ENCODE data around the gene CTLA4. TPM values are rescaled to one million over a fixed set of nuclear protein-coding genes. Genes with fewer than 3 reads are reported as not detected.

The CTLA4 gene
- total and polyA plus RNA-seq, 2 experiments from 2014 or later, result not detected

DNA sequence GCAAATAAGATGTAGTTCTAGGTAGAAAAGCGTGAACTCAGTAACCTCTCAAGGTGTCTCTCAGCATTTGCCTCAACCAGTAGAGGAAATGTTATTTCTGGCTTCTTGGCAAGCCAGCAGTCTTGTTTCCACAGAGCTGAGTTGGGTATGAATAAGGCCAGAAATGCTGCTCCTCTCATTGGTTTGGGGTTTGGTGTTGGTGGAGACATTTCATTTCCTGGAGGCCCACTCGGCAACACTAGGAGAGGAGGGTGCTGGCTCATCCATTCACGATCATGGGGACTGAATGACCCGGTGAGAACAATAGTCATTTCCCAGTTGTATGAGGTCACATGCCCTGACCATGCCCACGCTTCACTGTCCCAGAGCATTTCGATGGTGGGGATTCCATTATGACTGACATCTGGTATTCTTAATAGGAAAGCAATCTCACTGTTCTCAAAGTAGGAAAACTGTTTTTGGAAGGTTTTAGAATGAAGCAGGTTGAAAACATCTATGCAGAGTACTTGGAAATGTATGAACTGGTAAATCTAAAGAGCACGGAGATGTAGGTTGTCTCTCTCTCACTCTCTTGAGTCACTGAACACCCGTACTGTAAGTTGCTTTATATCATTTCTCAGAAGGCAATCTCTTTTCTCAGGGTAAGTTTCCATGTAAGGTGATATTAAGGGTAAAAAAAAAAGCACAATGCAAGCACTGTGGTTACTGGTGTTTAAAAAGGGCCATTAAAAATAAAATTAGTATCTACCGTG, 37.1 kb upstream of the CTLA4 start:
- TF ChIP-seq EZH2 (IDR thresholded peaks at IDR 0.05; ENCODE audit: insufficient read depth, poor library complexity, severe bottlenecking) (no peak), EZH2phosphoT487 (IDR thresholded peaks at IDR 0.05; ENCODE audit: insufficient read depth, low read depth) (no peak)
- Histone ChIP-seq H3F3A (ENCODE audit: insufficient read depth) (no peaks in the 10 kb centered on the region), H3K27me3 (replicated peaks; ENCODE audit: insufficient read depth) (no peaks in the 10 kb centered on the region), H3K4me3 (no peak overlapping the region), H3K79me2 (ENCODE audit: insufficient read depth) (no peaks in the 10 kb centered on the region), H3K36me3 (ENCODE audit: low read depth) (no peaks in the 10 kb centered on the region), H3K27ac (no peak overlapping the region), H2AFZ (no peak overlapping the region), H3K4me2 (ENCODE audit: unreplicated experiment) (no peak overlapping the region), H3K9me2 (ENCODE audit: insufficient read depth) (no peaks in the 10 kb centered on the region), H4K20me1 (ENCODE audit: insufficient read depth) (no peaks in the 10 kb centered on the region), H3K4me1 (ENCODE audit: insufficient read depth) (no peaks in the 10 kb centered on the region), H3K9me3 (ENCODE audit: low read depth) (no peaks in the 10 kb centered on the region), H3K9ac (no peak overlapping the region)
- WGBS, 2 experiments (ENCODE audit: low coverage in 1 of 2, low lambda C conversion rate in 2 of 2, missing lambda C conversion rate in 2 of 2), result 82 to 83% methylated on average over 9 of the region's 9 CpGs
- in situ Hi-C loops (cut with MboI), result no loop called here
- DNase-seq, result no peak

DNA sequence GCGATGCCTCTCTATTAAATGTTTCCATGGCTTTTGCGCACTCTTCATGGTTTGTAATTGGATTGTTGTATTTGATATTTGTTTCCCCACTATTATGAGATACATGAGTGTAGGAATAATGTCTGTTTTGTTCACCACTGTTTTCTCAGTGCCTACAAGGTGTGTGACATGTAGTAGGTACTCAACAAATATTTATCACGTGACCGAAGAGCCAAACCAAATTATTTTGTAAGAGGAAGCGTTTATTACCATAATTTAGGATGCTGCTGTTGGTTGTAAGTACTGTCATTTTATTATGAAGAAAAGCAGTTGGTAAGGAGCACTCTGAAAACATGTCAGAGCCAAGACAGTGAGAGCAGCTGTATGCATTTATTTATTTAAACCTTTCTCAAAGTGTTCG, 32.2 kb upstream of the CTLA4 start:
- TF ChIP-seq EZH2phosphoT487 (IDR thresholded peaks at IDR 0.05; ENCODE audit: insufficient read depth, low read depth), result no peak
- TF ChIP-seq EZH2 (IDR thresholded peaks at IDR 0.05; ENCODE audit: insufficient read depth, poor library complexity, severe bottlenecking), result no peak
- Histone ChIP-seq H3K79me2 (ENCODE audit: insufficient read depth) (no peaks in the 10 kb centered on the region), H3K9ac (no peak overlapping the region), H2AFZ (no peak overlapping the region), H3K9me2 (ENCODE audit: insufficient read depth) (no peaks in the 10 kb centered on the region), H3K4me1 (ENCODE audit: insufficient read depth) (no peaks in the 10 kb centered on the region), H3F3A (ENCODE audit: insufficient read depth) (no peaks in the 10 kb centered on the region), H3K4me3 (no peak overlapping the region), H3K36me3 (ENCODE audit: low read depth) (no peaks in the 10 kb centered on the region), H3K9me3 (ENCODE audit: low read depth) (no peaks in the 10 kb centered on the region), H4K20me1 (ENCODE audit: insufficient read depth) (no peaks in the 10 kb centered on the region), H3K4me2 (ENCODE audit: unreplicated experiment) (no peak overlapping the region), H3K27ac (no peak overlapping the region), H3K27me3 (replicated peaks; ENCODE audit: insufficient read depth) (no peaks in the 10 kb centered on the region; the same call in 1 of the 2 replicates)
- in situ Hi-C loops (cut with MboI), result no loop called here
- no peak for DNase-seq
- WGBS, 2 experiments (ENCODE audit: low coverage in 1 of 2, low lambda C conversion rate in 2 of 2, missing lambda C conversion rate in 2 of 2), result 81 to 82% methylated on average over 6 of the region's 6 CpGs

- Histone ChIP-seq H3K9me2 (ENCODE audit: insufficient read depth) (no peaks in the 10 kb centered on the region), H3K9me3 (ENCODE audit: low read depth) (no peaks in the 10 kb centered on the region), H3F3A (ENCODE audit: insufficient read depth) (no peaks in the 10 kb centered on the region), H3K27me3 (replicated peaks; ENCODE audit: insufficient read depth) (no peaks in the 10 kb centered on the region; the same call in 1 of the 2 replicates), H3K27ac (no peak overlapping the region), H3K36me3 (ENCODE audit: low read depth) (no peaks in the 10 kb centered on the region), H3K4me3 (no peak overlapping the region), H3K9ac (no peak overlapping the region), H4K20me1 (ENCODE audit: insufficient read depth) (no peaks in the 10 kb centered on the region), H3K4me1 (ENCODE audit: insufficient read depth) (no peaks in the 10 kb centered on the region), H2AFZ (no peak overlapping the region), H3K4me2 (ENCODE audit: unreplicated experiment) (no peak overlapping the region), H3K79me2 (ENCODE audit: insufficient read depth) (no peaks in the 10 kb centered on the region)
- DNase-seq, result no peak
- 78 to 82% methylated on average over 19 of the region's 19 CpGs for WGBS, 2 experiments (ENCODE audit: low coverage in 1 of 2, low lambda C conversion rate in 2 of 2, missing lambda C conversion rate in 2 of 2)
- in situ Hi-C loops (cut with MboI), result no loop called here
- TF ChIP-seq EZH2phosphoT487 (IDR thresholded peaks at IDR 0.05; ENCODE audit: insufficient read depth, low read depth) (no peak), EZH2 (IDR thresholded peaks at IDR 0.05; ENCODE audit: insufficient read depth, poor library complexity, severe bottlenecking) (no peak)
Measured at GRCh38 chr2:203835892-203836800, 31.4 kb upstream of the CTLA4 start.

GRCh38 chr2:203840655-203841205, 26.8 kb upstream of the CTLA4 start:
- Histone ChIP-seq H3K27me3 (replicated peaks; ENCODE audit: insufficient read depth) (no peaks in the 10 kb centered on the region; the same call in 1 of the 2 replicates), H3K9ac (no peak overlapping the region), H3K9me2 (ENCODE audit: insufficient read depth) (no peaks in the 10 kb centered on the region), H3F3A (ENCODE audit: insufficient read depth) (no peaks in the 10 kb centered on the region), H3K27ac (no peak overlapping the region), H2AFZ (no peak overlapping the region), H4K20me1 (ENCODE audit: insufficient read depth) (no peaks in the 10 kb centered on the region), H3K9me3 (ENCODE audit: low read depth) (no peaks in the 10 kb centered on the region), H3K4me2 (ENCODE audit: unreplicated experiment) (no peak overlapping the region), H3K4me1 (ENCODE audit: insufficient read depth) (no peaks in the 10 kb centered on the region), H3K36me3 (ENCODE audit: low read depth) (no peaks in the 10 kb centered on the region), H3K4me3 (no peak overlapping the region), H3K79me2 (ENCODE audit: insufficient read depth) (no peaks in the 10 kb centered on the region)
- in situ Hi-C loops (cut with MboI), result no loop called here
- no peak for TF ChIP-seq EZH2phosphoT487 (IDR thresholded peaks at IDR 0.05; ENCODE audit: insufficient read depth, low read depth)
- no peak for TF ChIP-seq EZH2 (IDR thresholded peaks at IDR 0.05; ENCODE audit: insufficient read depth, poor library complexity, severe bottlenecking)
- DNase-seq, result no peak
- 76 to 86% methylated on average over 5 of the region's 5 CpGs for WGBS, 2 experiments (ENCODE audit: low coverage in 1 of 2, low lambda C conversion rate in 2 of 2, missing lambda C conversion rate in 2 of 2)
